ES-I3 (cell line): Measurements from ENCODE around the gene HDAC5.
"Not testable (repeated sequence)": the region's sequence is repeated elsewhere in the genome, so short reads cannot be mapped to it uniquely, and the experiment has no call there.

Source experiments
- H3K36me3 ChIP-seq: 2 replicates; pipeline ENCODE4 v1.6.1; 2013; ENCODE audit warnings: mild to moderate bottlenecking, low read length, control low read depth, moderate library complexity; ENCODE audit not compliant: insufficient read depth
- H3K4me1 ChIP-seq: 2 replicates; pipeline ENCODE4 v1.6.1; 2013; ENCODE audit warnings: mild to moderate bottlenecking, control low read depth, low read length; ENCODE audit not compliant: insufficient read depth
- H3K9ac ChIP-seq: 2 replicates; pipeline ENCODE4 v1.6.1; 2013; ENCODE audit warnings: low read depth, mild to moderate bottlenecking, low read length, moderate library complexity
- H3K9me3 ChIP-seq: 2 replicates; pipeline ENCODE4 v1.6.1; 2013; ENCODE audit warnings: mild to moderate bottlenecking, low read length, moderate library complexity; ENCODE audit not compliant: control insufficient read depth, insufficient read depth

HDAC5 gene

DNA sequence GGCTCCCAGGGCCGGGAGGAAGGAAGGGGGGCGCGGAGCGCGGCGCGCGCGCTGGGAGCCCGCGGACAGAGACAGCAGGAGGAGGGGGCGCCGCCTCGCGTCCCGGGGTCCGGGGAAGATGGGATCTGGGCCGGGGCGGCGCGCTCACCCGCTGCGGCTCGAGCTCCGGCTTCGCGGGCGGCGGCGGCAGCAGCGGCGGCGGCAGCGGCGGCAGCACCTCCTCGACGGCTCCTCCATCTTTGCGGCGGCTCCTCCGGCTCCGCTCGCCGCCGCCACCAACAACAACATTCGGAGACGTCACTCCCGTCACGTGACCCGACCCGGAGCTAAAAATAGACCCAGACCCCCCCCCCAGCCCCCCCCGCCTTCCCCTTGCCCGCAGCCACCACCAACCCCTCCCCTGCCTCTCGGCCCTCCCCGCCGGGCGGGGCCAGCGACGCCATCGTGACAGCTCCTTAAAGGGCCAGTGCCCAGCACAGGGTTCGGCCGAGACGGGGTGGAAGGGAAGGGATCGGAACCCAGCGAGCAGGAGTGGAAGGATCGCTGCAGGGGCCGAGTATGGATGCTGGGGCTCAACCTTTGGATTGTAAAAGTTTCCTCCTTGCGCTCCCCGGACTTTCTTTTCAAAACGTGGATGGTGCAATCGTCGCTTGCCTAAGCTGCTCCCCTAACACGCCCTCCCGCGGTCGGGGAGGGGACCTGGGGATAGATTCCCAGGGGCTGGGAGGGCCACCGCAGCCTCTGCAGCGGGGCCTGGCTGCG lies at the start of gene HDAC5:
HDAC5 (minus strand) TSS at position 286 of the 762 bp plus-strand sequence. CDS start 6,126 bp downstream, outside the sequence.
- H3K9me3 ChIP-seq = no peaks in the 10 kb centered on the region
- H3K9ac ChIP-seq = peak within 1 kb of the TSS; percentile 92
- peaks cover 27% of the 10 kb centered on the region for H3K4me1 ChIP-seq
- H3K36me3 ChIP-seq = no peaks in the 10 kb centered on the region

DNA sequence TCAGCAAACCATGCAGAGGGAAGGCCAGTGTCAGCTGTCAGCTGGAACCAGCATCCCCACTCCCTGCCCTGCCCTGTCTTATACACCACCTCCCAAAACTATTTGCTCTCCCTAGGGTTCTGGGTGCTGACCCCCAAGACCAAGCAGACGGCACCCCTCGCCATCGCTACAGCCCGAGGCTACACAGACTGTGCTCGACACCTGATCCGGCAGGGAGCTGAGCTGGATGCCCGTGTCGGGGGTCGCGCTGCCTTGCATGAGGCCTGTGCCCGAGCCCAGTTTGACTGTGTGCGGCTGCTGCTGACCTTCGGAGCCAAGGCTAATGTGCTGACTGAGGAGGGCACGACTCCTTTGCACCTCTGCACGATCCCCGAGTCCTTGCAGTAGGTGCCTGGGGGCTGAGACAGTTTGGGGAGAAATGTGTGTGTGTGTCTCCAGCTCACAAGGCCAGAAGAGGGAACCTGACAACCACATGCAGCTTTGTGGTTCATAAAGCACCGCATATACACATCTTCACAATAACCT lies 48.6 kb upstream of the HDAC5 start:
- Histone ChIP-seq H3K9ac (no peak overlapping the region), H3K4me1 (peaks cover 15% of the 10 kb centered on the region; the same call in 1 of the 2 replicates), H3K36me3 (no peaks in the 10 kb centered on the region), H3K9me3 (no peaks in the 10 kb centered on the region)

- peak within 1 kb of the TSS; percentile 30 for H3K9ac ChIP-seq
- no peaks in the 10 kb centered on the region for H3K36me3 ChIP-seq
- peaks cover 15% of the 10 kb centered on the region; the same call in 1 of the 2 replicates for H3K4me1 ChIP-seq
- no peaks in the 10 kb centered on the region for H3K9me3 ChIP-seq
These were observed 47.2 kb upstream of the HDAC5 start, which contains the start of gene ASB16 for GRCh38 chr17:44170499-44171201. Gene ASB16 (plus strand): TSS chr17:44170704. CDS start chr17:44170790, 86 bp downstream.

DNA sequence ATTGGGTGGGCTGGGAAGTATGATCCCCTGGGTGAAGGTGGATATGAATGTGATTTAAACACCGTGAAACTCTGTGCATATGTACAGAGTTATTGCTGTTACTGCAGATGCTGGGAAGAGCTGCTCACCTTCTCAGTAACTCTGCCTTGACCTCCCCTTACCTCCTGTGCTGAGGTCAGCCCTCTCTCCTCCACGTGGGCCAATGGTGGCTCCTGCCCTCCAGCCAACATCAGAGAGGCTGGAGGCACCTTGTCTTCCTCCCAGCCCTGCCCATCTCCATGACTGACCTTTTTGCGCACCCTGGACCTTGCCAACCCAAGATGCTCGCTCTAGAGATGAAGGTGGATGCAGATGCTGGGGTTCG lies 46.7 kb upstream of the HDAC5 start:
- peaks cover 15% of the 10 kb centered on the region; the same call in 1 of the 2 replicates for H3K4me1 ChIP-seq
- H3K9ac ChIP-seq = no peak overlapping the region
- H3K36me3 ChIP-seq = no peaks in the 10 kb centered on the region
- H3K9me3 ChIP-seq = no peaks in the 10 kb centered on the region

DNA sequence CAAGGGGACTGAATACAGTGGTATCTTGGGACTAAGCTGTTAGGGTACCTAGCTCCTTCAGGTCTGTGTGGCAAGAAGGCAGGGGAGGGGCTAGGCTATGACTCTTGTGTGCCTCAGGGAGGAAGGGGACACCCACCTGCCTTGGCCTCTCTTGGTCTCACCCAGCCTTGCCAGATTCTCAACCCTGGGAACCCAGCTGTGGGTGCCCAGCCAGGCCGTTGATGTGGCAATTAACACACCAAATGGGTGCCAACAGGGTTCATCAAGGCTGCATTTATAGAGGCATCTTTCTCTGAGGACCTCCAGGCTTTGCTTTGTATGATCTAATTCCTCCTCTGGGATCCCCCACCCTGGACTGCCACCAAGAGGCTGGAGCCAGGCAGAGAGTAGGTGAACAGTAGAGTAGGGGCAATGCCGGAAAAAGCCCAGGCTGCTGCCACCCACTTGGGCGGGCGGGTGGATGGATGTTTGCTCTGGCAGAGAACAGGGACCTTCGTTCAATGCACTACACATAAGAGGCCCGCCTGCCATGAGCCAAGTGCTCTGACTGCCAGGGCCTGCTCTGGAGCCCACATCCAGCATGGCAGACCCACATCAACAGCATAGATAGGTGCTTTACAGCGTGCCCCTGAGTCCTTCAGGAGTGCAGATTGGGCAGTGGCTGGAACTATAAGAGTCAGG lies 43.9 kb upstream of the HDAC5 start:
- Histone ChIP-seq H3K9me3 (no peaks in the 10 kb centered on the region), H3K4me1 (peaks cover 15% of the 10 kb centered on the region; the same call in 1 of the 2 replicates), H3K36me3 (no peaks in the 10 kb centered on the region), H3K9ac (no peak overlapping the region)

DNA sequence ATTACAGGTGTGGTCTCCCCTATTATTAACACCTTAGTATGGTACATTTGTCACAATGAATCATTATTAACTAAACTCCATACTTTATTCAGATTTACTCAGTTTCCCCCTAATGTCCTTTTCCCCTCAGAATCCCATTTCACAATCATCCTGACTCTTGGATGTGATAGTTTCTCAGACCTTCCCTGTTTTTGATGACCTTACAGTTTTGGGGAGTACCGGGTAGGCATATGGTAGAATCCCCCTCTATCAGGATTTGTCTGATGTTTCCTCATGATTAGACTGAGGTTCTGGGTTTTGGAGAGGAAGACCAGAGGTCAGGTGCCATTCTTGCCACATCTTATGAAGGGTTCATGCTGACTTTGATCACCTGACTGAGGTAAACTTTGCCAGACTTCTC lies 41.0 kb upstream of the HDAC5 start:
- Histone ChIP-seq H3K9me3 (no peaks in the 10 kb centered on the region), H3K4me1 (peaks cover 3% of the 10 kb centered on the region; the same call in 1 of the 2 replicates), H3K9ac (no peak overlapping the region), H3K36me3 (peaks cover 19% of the 10 kb centered on the region)

DNA sequence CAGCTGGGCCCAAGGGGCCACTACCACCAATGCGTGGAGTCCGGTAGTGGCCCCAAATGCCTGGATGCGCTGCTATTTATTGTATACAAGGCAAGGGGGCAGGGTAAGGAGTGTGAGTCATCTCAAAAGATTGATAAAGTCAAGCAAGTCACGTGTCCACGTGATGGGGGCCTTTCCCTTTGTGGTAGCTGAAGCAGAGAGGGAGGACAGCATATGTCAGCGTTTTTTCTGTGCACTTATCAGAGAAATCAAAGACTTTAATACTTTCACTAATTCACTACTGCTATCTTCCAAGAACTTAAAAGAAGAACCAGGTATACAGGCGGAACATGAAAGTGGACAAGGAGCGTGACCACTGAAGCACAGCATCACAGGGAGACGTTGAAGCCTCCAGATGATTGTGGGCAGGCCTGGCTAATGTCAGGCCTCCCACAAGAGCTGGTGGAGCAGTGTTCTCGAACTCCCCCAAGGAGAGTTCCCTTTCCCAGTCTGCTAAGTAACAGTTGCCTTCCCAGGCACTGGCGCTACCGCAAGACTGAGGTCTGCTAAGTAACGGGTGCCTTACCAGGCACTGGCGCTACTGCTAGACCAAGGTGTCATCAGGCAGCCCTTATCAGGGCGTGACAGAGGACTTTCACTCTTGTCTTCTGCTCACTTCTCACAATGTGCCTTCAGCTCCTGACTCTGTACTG lies 36.2 kb upstream of the HDAC5 start:
- Histone ChIP-seq H3K4me1 (no peaks in the 10 kb centered on the region), H3K9ac (no peak overlapping the region), H3K9me3 (no peaks in the 10 kb centered on the region), H3K36me3 (peaks cover 40% of the 10 kb centered on the region)

DNA sequence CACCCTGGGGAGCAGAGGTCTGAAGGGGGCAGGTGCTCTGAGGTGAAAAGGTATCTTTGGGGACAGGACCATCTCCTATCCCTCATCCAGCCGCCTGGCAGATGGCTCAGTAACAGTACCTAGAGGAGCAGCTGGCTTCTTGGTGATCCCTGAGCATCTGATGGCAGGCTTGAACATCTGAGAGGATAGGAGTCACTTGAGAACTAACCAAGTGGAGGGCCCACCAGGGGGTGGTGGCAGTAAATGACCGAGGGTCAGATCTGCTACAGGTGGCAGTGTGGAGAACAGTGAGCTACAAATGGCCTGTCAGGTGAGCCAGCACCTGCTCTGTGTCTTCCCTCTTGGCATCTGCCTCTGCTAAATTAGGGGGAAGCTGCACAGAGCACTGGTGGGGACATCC lies 32.0 kb upstream of the HDAC5 start:
- peaks cover 38% of the 10 kb centered on the region for H3K36me3 ChIP-seq
- H3K9me3 ChIP-seq = no peaks in the 10 kb centered on the region

DNA sequence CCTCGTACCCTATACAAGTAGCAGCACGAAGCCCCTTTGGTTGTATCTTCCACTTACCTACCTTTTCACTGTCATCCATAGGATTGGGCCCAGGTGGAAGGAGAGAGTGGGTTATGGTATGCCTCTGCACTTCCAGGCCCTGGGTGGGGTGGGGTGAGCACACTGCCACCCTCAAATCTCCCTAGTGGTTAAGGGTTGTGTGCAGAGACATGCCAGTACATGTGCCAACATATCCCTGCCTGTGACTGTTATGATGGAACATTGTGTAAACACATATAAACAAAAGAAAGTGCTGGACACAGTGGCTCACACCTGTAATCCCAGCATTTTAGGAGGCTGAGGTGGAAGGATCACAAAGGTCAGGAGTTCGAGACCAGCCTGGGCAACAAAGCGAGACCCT lies 29.4 kb upstream of the HDAC5 start:
- no peak overlapping the region for H3K9ac ChIP-seq
- H3K4me1 ChIP-seq = no peaks in the 10 kb centered on the region
- no peaks in the 10 kb centered on the region for H3K9me3 ChIP-seq
- H3K36me3 ChIP-seq = peaks cover 34% of the 10 kb centered on the region

More for the DNA sequence above, 32.0 kb upstream of the HDAC5 start:
- no peak overlapping the region for H3K9ac ChIP-seq
- no peaks in the 10 kb centered on the region for H3K4me1 ChIP-seq

GRCh38 chr17:44149750-44150329 lies 26.4 kb upstream of the HDAC5 start:
- no peak overlapping the region for H3K9ac ChIP-seq
- no peaks in the 10 kb centered on the region for H3K9me3 ChIP-seq
- H3K36me3 ChIP-seq = peaks cover 34% of the 10 kb centered on the region
- H3K4me1 ChIP-seq = no peaks in the 10 kb centered on the region

DNA sequence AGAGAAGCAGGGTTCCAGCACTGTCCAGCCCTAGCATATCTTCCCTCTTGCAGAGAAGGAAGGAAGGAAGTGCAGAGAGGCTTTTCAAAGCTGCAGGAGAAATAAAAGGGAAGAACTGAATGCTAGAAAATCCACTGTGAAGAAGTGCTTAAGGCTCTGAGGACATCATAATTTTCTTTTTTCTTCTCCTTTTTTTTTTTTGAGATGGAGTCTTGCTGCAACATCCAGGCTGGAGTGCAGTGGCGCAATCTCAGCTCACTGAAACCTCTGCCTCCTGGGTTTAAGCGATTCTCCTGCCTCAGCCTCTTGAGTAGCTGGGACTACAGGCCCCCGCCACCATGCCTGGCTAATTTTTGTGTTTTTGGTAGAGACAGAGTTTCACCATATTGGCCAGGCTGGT lies 25.6 kb upstream of the HDAC5 start:
- H3K4me1 ChIP-seq, H3K9me3 ChIP-seq, H3K9ac ChIP-seq: not testable (repeated sequence)
- H3K36me3 ChIP-seq = peaks cover 34% of the 10 kb centered on the region

DNA sequence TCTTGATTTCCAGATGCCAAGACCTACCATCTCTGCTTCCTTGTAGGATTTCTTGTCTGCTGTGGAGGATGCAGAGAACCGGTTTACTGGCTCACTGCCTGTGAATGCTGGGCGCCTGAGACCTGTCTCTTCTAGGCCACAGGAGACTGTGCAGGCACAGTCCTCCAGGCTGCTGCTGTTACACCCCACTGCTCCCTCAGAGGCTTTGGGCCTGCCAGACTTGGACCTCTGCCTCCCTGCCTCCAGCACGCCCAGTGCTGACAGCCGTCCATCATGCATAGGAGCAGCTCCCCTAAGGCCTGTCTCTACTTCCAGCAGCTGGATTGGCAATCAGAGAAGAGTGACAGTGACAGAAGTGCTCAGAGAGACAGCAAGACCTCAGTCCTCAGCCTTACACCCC lies 24.4 kb upstream of the HDAC5 start:
- Histone ChIP-seq H3K36me3 (peaks cover 31% of the 10 kb centered on the region), H3K4me1 (0 out of 2 replicates have a peak, but pooled peaks cover under 1% of the 10 kb centered on the region), H3K9me3 (no peaks in the 10 kb centered on the region), H3K9ac (no peak overlapping the region)

DNA sequence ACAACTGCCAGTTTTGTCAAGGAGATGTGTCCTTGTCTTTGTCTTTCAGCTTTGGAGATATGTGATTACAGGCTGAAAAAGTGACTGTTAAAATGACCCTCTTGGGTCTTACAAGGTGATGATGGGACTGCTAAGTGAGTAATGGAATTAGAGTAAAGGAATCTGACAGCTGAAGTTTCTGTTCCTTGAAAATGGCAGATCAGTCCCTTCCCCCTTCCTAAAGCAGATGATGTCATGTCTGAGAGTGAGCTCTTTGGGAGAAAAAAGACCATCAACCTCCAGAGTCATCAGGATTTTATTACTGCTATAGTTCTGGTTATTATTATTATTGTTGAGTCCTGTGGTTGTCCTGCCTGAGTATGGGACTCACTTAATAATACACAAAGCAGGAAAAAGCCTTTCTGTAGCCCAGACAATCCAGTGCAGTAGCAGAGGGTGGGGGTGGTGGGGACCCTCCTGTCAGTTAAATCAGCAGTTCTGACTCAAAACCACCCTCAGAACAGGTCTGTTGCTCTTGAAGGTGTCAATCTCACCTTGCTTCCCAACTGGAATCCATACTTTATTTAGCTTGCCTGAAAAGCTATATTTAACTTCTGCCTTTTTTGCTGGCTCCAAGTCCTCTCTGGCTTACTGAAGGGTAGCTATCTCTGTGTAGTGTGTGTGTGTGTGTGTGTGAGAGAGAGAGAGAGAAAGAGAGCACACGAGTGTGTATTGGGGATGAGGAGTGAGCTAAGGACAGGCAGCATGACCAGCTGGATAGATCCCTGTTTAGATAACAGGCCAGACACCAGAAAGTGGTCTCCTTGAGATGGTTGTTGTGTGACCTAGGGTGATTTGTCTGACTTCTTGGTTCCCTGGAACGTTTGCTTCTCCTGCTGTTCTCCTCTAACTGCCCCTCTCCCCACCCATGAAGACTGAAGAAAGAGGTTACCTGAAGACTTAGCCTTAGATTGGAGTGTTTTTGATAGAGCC lies 23.2 kb upstream of the HDAC5 start:
- Histone ChIP-seq H3K36me3 (peaks cover 27% of the 10 kb centered on the region), H3K4me1 (0 out of 2 replicates have a peak, but pooled peaks cover 3% of the 10 kb centered on the region), H3K9me3 (no peaks in the 10 kb centered on the region), H3K9ac (no peak overlapping the region)
